Cardiac muscle cell (in vitro differentiated cells and primary cell): Measurements from ENCODE around the gene FBRSL1. TPM values are rescaled to one million over a fixed set of nuclear protein-coding genes. Genes with fewer than 3 reads are reported as not detected.
A peak's percentile ranks its signal among the peaks of the same experiment; 100 is the strongest.
"Not testable (repeated sequence)": the region's sequence is repeated elsewhere in the genome, so short reads cannot be mapped to it uniquely, and the experiment has no call there.

Experiments
- DNase-seq, 2 donors: peaks; one replicate each; pipeline versions ENCODE4 v3.0.0 to v3.0.0-alpha.2; 2010 to 2017; ENCODE audit warnings: low read depth in 1 of 2, low spot score in 1 of 2
- H3K27ac ChIP-seq: fragments of 200-600 bp; sonication (generic); 2 replicates; pipeline ENCODE4 v1.5.1; 2016
- H3K27me3 ChIP-seq: fragments of 200-600 bp; sonication (generic); 2 replicates; pipeline ENCODE4 v1.6.0; 2016; ENCODE audit warnings: control low read depth
- H3K36me3 ChIP-seq: fragments of 200-600 bp; sonication (generic); 2 replicates; pipeline ENCODE4 v1.5.1; 2016; ENCODE audit warnings: control low read depth
- H3K4me1 ChIP-seq: fragments of 200-600 bp; sonication (generic); 2 replicates; pipeline ENCODE4 v1.8.1; 2017; ENCODE audit warnings: low read depth, mild to moderate bottlenecking, mixed run types
- H3K4me3 ChIP-seq: fragments of 200-600 bp; sonication (generic); 2 replicates; pipeline ENCODE4 v1.5.1; 2016; ENCODE audit warnings: mild to moderate bottlenecking
- H3K9me3 ChIP-seq: fragments of 200-600 bp; sonication (generic); 2 replicates; pipeline ENCODE4 v1.5.1; 2017; ENCODE audit warnings: low read depth, mild to moderate bottlenecking, control low read depth
- CTCF ChIP-seq: IDR thresholded peaks from 2 replicates; pipeline ENCODE4 v1.5.1; 2012; ENCODE audit warnings: low read depth, mild to moderate bottlenecking, low read length
- polyA plus RNA-seq: library from polyadenylated mRNA; unstranded; fragments of >200 nt; fragmentation: Nextera tagmentation; extraction: Ambion mirVana; gene quantifications from 2 replicates; pipeline ENCODE4 v1.2.1, GENCODE V29; 2016
- total RNA-seq: library from RNA; depleted of rRNA; stranded (reverse); fragments of >200 nt; gene quantifications from 2 replicates; pipeline ENCODE4 v1.2.3, GENCODE V29; 2016

The FBRSL1 gene
- 19.9 and 37.3 TPM in 2 replicates for total RNA-seq
- polyA plus RNA-seq, result 45.0 and 52.9 TPM in 2 replicates

DNA sequence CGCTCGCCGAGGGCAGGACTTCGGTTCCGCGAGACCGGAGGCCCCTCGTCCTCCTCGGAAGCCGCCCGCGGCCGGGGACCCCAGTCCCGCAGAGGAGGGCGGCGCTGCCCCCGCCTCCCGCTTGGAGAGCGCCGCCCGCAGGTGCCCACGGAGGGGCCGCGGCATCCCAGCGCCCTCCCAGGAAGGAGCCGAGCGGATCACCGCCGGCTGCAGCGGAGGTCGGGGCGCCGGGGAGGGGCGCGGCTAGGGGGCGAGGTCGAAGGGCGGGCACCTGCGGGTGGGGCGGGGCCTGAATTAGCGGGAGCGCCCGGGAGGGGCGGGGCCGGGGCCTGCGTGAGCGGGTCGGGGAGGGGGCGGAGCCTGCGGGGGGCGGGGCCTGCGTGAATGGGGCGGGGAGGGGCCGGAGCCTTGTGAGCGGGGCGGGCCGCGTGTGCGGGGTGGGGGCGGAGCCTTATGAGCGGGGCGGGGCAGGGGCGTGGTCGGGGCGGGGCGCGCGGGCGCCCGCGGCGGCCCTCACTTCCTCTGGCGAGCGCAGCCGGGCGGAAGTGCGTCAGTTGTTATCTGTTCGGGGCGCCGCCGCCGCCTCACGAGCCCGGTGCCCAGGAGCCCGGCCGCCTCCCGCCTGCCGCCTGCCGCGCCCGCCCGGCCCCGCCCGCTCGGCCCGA lies at the start of gene FBRSL1:
TSS of gene FBRSL1 (plus strand) at position 550 of the 665 bp plus-strand sequence.
- Histone ChIP-seq H3K36me3 (no peaks in the 10 kb centered on the region), H3K4me3 (peak within 1 kb of the TSS; percentile 53), H3K4me1 (peaks cover 7% of the 10 kb centered on the region), H3K27me3 (peaks cover 46% of the 10 kb centered on the region), H3K27ac (no peak within 1 kb of the TSS), H3K9me3 (no peaks in the 10 kb centered on the region)
- TF ChIP-seq CTCF, result no peak
- peak; percentile 91 to 94 for DNase-seq

GRCh38 chr12:132440420-132440819 lies 49.5 kb upstream of the FBRSL1 start:
- H3K9me3 ChIP-seq, H3K4me3 ChIP-seq, DNase-seq: not testable (repeated sequence)

DNA sequence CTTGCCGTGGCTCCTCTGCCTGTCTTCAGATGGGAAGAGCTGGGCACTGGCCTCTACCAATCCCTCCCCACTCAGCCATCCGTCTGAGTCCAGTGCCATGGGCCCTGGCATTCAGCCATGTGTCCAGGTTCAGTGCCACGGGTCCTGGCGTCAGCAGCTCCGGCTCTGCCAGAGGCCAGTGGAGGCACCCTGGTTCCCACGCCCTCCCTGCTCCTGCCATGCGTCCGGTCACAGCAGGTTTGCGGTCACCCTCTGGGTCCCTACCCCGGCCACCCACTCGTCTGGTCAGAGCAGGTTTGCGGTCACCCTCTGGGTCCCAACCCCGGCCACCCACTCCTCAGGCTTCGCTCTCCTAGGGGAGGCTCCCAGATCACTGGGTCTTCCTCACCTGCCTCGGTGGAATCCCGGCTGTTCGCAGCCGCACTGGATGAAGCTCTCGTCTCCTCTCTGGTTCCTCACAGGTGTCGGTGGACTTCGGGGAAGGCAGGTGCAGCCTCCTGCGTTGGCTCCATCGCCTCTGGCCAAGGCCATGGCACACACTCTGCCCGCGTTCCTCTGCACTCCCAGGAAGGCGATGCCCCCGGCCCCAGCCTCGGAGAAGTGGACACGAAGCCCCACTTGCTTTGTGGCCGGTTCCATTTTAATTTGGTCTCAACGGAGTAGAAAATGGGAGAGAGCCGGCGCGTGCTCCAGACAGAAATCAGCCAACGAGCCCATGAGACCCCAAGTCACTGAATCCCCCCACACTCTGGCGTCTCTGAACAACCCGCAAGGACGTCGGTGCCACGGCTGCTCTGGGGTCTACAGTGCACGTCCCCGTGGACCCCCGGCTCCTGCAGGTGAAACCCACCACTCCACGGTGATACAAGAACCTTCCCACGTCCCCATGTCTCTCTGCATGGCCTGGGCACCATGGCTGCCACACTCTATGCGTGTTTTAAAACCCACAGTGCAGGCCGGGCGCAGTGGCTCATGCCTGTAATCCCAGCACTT lies 47.8 kb upstream of the FBRSL1 start:
- Histone ChIP-seq H3K27ac (no peak overlapping the region), H3K9me3 (no peaks in the 10 kb centered on the region), H3K27me3 (no peaks in the 10 kb centered on the region), H3K4me3 (no peak overlapping the region), H3K4me1 (no peaks in the 10 kb centered on the region), H3K36me3 (no peaks in the 10 kb centered on the region)
- DNase-seq, result no peak
- TF ChIP-seq CTCF, result no peak

More at GRCh38 chr12:132440420-132440819, 49.5 kb upstream of the FBRSL1 start:
- H3K4me1 ChIP-seq, H3K27me3 ChIP-seq, H3K27ac ChIP-seq, H3K36me3 ChIP-seq: not testable (repeated sequence)

- H3K4me1 ChIP-seq, result no peaks in the 10 kb centered on the region
Observed at GRCh38 chr12:132443091-132443490, 46.9 kb upstream of the FBRSL1 start.

DNA sequence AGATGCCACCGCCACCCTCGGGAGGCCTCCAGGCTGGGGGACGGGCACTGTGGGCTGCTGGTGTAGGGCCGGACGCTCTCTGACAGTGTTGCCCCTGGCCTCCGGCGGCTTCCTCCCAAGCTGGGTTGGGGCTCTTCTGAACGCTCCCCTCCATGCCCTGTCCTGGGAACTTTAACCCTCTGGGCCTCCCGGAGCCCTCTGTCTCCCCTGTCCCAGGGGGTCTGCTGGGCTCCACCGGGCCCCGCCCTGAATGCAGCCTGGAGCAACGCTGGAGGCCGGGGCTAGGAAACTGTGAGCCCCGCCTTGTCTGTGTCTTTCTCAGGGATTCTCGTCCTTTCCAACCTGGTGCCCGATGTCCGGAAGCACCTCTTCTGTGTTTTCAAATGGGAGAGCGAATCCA lies 45.7 kb upstream of the FBRSL1 start:
- no peak overlapping the region for H3K27ac ChIP-seq
- DNase-seq, result no peak
- TF ChIP-seq CTCF, result no peak
- H3K36me3 ChIP-seq, result no peaks in the 10 kb centered on the region
- no peak overlapping the region for H3K4me3 ChIP-seq
- H3K4me1 ChIP-seq, result no peaks in the 10 kb centered on the region
- H3K9me3 ChIP-seq, result no peaks in the 10 kb centered on the region
- H3K27me3 ChIP-seq, result no peaks in the 10 kb centered on the region

More at GRCh38 chr12:132443091-132443490, 46.9 kb upstream of the FBRSL1 start:
- no peaks in the 10 kb centered on the region for H3K9me3 ChIP-seq
- H3K27me3 ChIP-seq, result no peaks in the 10 kb centered on the region
- no peak overlapping the region for H3K27ac ChIP-seq
- TF ChIP-seq CTCF, result no peak
- H3K4me3 ChIP-seq, result no peak overlapping the region
- H3K36me3 ChIP-seq, result no peaks in the 10 kb centered on the region
- DNase-seq, result no peak
